Mucosa of descending colon (tissue), 3 donors: Measurements from ENCODE around the gene TIA1. TPM values are rescaled to one million over a fixed set of nuclear protein-coding genes. Genes with fewer than 3 reads are reported as not detected.

ENCODE experiments used
- ATAC-seq: fragments of 200-7000 bp; cut with Tn5 transposase; one replicate; pipeline ENCODE4 v1.9.1; 2020; ENCODE audit warnings: mild to moderate bottlenecking, moderate library complexity
- DNase-seq, 3 donors: peaks; one replicate each; pipeline ENCODE4 v3.0.0-alpha.2; 2020
- H3K36me3 ChIP-seq: fragments of 200-600 bp; one replicate; pipeline ENCODE4 v1.8.0; 2021; ENCODE audit warnings: low read depth, mild to moderate bottlenecking
- H3K4me1 ChIP-seq: fragments of 200-600 bp; one replicate; pipeline ENCODE4 v1.8.0; 2021; ENCODE audit warnings: low read depth, mild to moderate bottlenecking
- H3K4me3 ChIP-seq: fragments of 200-600 bp; one replicate; pipeline ENCODE4 v1.8.0; 2021; ENCODE audit warnings: mild to moderate bottlenecking
- H3K9me3 ChIP-seq: fragments of 200-600 bp; one replicate; pipeline ENCODE4 v1.8.0; 2021; ENCODE audit warnings: mild to moderate bottlenecking
- CTCF ChIP-seq: fragments of 200-600 bp; IDR thresholded peaks from one replicate; pipeline ENCODE4 v1.8.0; 2022; ENCODE audit warnings: antibody characterized with exemption, mild to moderate bottlenecking
- intact Hi-C, 2 donors: fragments of 100-400 bp; cut with DNase I in 1 of 2; cut with micrococcal nuclease in 1 of 2; formaldehyde crosslinking; loops; one replicate each; pipeline versions ENCODE4 v1.11.0 to v1.11.1; 2022; cut with DNase I, micrococcal nuclease
- total RNA-seq, 3 donors: library from RNA; stranded (reverse); fragmentation: NEBNext Ultra II Directional in 2 of 3; extraction: Animal tissue kit (Norgen Biotek cat#: 25700) in 2 of 3; gene quantifications; one replicate each; pipeline versions ENCODE4 v1.2.1 to v1.2.4, GENCODE V29; 2021 to 2023
- donor health status: DM: no; HTN: no; CAD: no; lungs with moderate emphysema.
- donor health status: DM: no; HTN: no; CAD: no.
- donor health status: DM: no; HTN: yes; CAD: no.

The TIA1 gene
- total RNA-seq, 3 donors from 2014 or later = 83.0 to 135 (median 115) TPM

GRCh38 chr2:70243806-70244584 is 4.4 kb downstream of the TIA1 start:
- H3K36me3 ChIP-seq = no peaks in the 10 kb centered on the region
- no peak for DNase-seq
- H3K9me3 ChIP-seq = no peaks in the 10 kb centered on the region
- intact Hi-C loops = no loop called here
- peaks cover 15% of the 10 kb centered on the region for H3K4me1 ChIP-seq
- ATAC-seq = no peak
- H3K4me3 ChIP-seq = no peak overlapping the region
- TF ChIP-seq CTCF = no peak

GRCh38 chr2:70242552-70242951 is 5.9 kb downstream of the TIA1 start:
- Histone ChIP-seq H3K4me3 (no peak overlapping the region), H3K9me3 (no peaks in the 10 kb centered on the region), H3K4me1 (peaks cover 15% of the 10 kb centered on the region), H3K36me3 (no peaks in the 10 kb centered on the region)
- no peak for ATAC-seq
- intact Hi-C loops = no loop called here
- DNase-seq = no peak
- TF ChIP-seq CTCF = no peak

GRCh38 chr2:70241340-70241739 is 7.1 kb downstream of the TIA1 start:
- peaks cover 9% of the 10 kb centered on the region for H3K4me1 ChIP-seq
- no peaks in the 10 kb centered on the region for H3K36me3 ChIP-seq
- DNase-seq (no peak), ATAC-seq (no peak)
- no peak for TF ChIP-seq CTCF
- H3K4me3 ChIP-seq = no peak overlapping the region
- no peaks in the 10 kb centered on the region for H3K9me3 ChIP-seq
- intact Hi-C loops = no loop called here

- Histone ChIP-seq H3K9me3 (no peaks in the 10 kb centered on the region), H3K4me1 (peaks cover 6% of the 10 kb centered on the region), H3K4me3 (no peak overlapping the region), H3K36me3 (no peaks in the 10 kb centered on the region)
- no peak for TF ChIP-seq CTCF
- intact Hi-C loops = no loop called here
- no peak for ATAC-seq
- no peak for DNase-seq
Measured at GRCh38 chr2:70240599-70240998, 7.8 kb downstream of the TIA1 start.

- no peak overlapping the region for H3K4me3 ChIP-seq
- ATAC-seq = no peak
- no peaks in the 10 kb centered on the region for H3K9me3 ChIP-seq
- H3K4me1 ChIP-seq = no peaks in the 10 kb centered on the region
- no peak for TF ChIP-seq CTCF
- DNase-seq = no peak
- intact Hi-C loops = no loop called here
- peaks cover 6% of the 10 kb centered on the region for H3K36me3 ChIP-seq
Measured at GRCh38 chr2:70233926-70234325, 14.5 kb downstream of the TIA1 start.
